Hindlimb muscle (tissue), 1 donor: ENCODE data around the gene TMEM259. TPM values are rescaled to one million over a fixed set of nuclear protein-coding genes. Genes with fewer than 3 reads are reported as not detected.

Experiments
- DNase-seq: peaks from one replicate; pipeline ENCODE4 v3.0.0-alpha.2; 2013
- polyA plus RNA-seq: library from polyadenylated mRNA; unstranded; fragments of 120-200 nt; gene quantifications from one replicate; pipeline ENCODE4 v1.2.1, GENCODE V29; 2013; ENCODE audit not compliant: insufficient read length

TMEM259 gene
- polyA plus RNA-seq, 1 donor: 94.8 TPM

DNA sequence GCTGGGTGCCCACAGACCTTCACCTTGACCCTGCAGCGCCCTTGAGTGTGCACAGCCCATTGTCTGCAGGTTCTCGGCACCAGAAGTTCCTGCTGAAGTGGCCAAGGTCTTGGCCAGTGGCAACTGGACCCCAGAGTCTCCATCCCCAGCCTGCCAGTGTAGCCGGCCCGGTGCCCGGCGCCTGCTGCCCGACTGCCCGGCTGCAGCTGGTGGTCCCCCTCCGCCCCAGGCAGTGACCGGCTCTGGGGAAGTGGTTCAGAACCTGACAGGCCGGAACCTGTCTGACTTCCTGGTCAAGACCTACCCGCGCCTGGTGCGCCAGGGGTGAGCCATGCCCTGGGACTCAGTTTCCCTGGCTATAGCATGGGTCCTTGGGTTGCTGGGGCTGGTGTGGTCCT is 34.1 kb upstream of the TMEM259 start:
- DNase-seq: no peak

DNA sequence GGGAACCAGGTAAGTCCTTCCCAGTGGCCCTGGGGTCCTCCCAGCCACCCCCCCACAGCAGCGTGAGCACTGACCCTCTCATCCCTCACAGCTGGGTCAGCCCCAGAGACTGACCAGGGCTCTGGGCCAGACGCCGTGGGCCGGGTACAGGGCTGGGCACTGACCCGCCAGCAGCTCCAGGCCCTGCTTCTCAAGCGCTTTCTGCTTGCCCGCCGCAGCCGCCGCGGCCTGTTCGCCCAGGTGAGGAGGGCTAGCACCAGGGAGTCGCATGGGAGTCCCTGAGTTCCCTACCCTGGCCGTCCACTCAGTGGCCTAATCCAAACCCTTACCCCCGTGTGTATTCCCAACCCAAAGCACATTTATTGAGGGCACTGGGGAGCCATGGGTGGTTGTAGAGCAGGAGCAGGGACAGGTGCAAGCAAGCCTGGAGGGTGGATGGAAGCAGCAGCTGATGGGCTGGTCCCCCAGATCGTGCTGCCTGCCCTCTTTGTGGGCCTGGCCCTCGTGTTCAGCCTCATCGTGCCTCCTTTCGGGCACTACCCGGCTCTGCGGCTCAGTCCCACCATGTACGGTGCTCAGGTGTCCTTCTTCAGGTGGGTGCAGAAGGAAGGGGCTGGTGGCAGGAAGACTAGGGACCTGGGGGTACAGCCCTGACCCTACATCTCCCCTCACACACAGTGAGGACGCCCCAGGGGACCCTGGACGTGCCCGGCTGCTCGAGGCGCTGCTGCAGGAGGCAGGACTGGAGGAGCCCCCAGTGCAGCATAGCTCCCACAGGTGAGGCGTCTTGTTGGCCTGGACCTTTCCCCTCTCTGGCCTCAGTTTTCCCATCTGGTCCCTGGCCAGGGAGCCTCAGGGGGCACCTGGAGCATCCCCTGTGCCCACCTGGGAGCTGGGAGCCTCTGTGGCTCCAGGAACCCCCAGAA is 33.4 kb upstream of the TMEM259 start:
- no peak for DNase-seq

DNA sequence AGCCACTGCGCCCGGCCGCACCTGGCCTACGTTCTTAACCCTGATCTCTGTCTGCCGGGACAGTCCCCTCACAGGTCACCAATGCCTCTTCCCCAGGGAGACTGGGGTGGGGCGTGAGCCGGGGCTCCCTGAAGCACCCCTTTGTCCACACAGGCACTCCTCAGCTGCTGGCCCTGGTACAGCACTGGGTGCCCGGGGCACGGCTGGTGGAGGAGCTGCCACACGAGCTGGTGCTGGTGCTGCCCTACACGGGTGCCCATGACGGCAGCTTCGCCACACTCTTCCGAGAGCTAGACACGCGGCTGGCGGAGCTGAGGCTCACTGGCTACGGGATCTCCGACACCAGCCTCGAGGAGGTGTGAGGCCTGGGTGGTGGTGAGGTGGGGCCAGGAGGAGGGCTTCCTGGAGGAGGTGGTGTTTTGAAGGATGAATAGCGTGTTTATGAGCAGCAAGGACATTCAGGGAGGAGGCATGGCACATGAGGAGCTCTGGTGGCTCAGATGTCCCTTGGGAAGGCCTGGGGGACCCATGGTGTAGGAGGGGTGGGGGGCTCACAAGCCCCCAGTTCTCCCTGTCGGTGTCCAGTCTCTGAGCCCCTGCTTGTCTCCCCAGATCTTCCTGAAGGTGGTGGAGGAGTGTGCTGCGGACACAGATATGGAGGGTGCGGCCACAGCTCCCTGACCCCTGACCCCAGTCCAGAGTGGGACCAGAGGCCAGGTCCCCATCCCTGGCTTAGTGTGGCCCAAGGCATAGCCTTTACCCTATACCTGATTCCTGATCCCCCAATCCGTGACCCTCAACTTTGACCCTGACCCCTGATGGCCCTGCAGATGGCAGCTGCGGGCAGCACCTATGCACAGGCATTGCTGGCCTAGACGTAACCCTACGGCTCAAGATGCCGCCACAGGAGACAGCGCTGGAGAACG is 32.5 kb upstream of the TMEM259 start:
- DNase-seq: no peak

DNA sequence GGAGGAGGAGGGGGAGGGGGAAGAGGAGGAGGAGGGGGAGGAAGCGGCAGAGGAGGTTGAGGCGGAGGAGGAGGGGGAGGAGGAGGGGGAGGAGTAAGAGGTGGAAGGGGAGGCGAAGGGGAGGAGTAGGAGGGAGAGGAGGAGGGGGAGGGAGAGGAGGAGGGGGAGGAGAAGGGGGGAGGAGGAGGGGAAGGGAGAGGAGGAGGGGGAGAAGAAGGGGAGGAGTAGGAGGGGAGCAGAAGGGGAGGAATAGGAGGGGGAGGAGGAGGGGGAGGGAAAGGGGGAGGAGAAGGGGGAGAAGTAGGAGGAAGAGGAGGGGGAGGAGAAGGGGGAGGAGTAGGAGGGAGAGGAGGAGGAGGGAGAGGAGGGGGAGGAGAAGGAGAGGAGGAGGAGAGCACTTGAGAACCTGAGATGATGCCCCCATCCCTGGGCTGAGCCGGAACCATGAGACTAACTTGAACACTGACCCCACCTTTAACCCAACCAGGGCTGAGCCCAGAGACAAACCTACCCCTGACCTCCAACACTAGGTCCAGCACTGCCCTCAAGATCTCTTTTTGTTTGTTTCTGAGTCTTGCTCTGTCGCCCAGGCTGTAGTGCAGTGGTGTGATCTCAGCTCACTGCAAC is 31.5 kb upstream of the TMEM259 start:
- no peak for DNase-seq

DNA sequence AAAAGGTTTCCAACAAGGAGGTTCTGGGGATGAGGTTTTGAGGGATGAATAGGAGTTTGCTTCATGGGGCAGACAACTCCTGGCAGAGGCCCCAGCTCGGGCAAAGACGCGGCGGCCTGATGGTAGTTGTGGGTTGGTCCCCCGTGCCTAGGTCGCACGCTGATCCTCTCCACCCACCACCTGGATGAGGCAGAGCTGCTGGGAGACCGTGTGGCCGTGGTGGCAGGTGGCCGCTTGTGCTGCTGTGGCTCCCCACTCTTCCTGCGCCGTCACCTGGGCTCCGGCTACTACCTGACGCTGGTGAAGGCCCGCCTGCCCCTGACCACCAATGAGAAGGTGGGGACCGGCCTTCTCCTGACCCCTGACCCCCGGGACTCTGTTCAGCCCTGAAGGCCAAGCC is 30.9 kb upstream of the TMEM259 start:
- DNase-seq: no peak

DNA sequence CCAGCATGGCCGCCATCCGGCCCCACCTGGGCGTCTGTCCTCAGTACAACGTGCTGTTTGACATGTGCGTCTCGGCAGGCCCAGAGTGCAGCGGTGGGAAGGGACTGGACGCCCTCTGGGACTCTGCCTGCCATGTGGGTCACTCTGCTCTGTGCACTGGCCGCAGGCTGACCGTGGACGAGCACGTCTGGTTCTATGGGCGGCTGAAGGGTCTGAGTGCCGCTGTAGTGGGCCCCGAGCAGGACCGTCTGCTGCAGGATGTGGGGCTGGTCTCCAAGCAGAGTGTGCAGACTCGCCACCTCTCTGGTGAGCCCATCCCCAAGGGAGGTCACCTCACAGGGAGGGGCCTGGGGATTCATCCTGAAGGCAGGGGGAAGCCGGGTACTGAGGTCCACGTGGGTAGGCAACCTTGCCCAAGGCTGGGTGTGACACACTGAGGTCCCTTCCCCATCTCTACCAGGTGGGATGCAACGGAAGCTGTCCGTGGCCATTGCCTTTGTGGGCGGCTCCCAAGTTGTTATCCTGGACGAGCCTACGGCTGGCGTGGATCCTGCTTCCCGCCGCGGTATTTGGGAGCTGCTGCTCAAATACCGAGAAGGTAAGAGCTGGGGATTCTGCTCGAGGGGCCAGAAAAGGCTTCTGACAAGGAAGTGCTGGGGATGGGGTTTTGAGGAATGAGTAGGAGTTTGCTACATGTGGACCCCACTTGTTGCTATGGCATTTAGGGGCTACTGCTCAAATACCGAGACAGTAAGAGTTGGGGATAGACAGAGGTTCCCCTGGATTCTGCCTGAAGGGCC is 30.3 kb upstream of the TMEM259 start:
- no peak for DNase-seq

DNA sequence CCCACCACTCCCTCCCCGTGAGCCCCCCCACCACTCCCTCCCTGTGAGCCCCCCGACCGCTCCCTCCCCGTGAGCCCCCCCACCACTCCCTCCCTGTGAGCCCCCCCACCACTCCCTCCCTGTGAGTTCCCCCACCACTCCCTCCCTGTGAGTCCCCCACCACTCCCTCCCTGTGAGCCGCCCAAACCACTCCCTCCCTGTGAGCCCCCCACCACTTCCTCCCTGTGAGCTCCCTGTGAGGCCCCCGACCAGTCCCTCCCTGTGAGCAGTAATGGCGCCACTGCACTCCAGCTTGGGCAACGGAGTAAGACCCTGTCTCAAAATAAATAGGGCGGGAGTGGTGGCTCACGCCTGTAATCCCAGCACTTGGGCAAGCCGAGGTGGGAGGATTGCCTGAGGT is 28.9 kb upstream of the TMEM259 start:
- DNase-seq: no peak

DNA sequence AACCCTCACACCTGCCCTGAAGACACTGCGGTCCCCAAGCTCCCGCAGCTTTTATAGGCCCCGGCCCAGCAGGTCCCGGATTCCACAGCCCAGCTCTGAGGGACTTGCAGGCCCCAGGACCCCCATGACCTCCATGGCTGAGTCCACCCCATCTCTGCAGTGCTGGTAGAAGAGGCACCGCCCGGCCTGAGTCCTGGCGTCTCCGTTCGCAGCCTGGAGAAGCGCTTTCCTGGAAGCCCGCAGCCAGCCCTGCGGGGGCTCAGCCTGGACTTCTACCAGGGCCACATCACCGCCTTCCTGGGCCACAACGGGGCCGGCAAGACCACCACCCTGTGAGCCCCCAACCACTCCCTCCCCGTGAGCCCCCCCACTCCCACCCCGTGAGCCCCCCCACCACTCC is 28.2 kb upstream of the TMEM259 start:
- no peak for DNase-seq

DNA sequence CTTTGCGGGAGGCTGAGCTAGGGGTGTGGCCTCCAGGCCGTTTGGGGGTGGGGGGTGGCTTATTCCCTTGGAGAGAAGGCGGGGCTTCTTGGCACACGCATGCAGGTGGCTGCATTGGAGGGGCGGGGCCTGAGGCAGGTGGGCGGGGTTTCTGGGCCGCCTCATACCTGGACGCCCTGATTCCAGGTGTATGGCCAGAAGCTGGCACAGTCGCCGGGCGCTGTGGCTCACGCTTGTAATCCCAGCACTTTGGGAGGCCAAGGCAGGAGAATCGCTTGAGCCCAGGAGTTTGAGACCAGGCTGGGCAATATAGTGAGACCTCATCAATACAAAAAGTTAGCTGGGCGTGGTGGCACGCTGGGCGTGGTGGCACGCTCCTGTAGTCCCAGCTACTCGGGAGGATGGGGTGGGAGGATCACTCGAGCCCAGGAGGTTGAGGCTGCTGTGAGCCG is 26.8 kb upstream of the TMEM259 start:
- no peak for DNase-seq

DNA sequence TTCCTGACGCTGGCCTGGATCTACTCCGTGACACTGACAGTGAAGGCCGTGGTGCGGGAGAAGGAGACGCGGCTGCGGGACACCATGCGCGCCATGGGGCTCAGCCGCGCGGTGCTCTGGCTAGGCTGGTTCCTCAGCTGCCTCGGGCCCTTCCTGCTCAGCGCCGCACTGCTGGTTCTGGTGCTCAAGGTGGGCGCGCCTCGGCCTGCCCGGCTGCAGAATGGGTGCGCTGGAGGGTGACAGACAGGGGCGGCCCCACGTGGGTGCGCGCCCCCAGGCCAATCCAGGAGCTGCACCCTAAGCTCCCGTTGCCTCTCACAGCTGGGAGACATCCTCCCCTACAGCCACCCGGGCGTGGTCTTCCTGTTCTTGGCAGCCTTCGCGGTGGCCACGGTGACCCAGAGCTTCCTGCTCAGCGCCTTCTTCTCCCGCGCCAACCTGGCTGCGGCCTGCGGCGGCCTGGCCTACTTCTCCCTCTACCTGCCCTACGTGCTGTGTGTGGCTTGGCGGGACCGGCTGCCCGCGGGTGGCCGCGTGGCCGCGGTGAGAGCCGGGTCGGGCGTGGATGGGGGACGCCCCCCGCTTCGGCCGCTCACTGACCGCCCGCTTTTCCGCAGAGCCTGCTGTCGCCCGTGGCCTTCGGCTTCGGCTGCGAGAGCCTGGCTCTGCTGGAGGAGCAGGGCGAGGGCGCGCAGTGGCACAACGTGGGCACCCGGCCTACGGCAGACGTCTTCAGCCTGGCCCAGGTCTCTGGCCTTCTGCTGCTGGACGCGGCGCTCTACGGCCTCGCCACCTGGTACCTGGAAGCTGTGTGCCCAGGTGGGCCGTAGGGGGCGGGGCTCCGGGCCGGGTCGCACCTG is 26.1 kb upstream of the TMEM259 start:
- DNase-seq: no peak

DNA sequence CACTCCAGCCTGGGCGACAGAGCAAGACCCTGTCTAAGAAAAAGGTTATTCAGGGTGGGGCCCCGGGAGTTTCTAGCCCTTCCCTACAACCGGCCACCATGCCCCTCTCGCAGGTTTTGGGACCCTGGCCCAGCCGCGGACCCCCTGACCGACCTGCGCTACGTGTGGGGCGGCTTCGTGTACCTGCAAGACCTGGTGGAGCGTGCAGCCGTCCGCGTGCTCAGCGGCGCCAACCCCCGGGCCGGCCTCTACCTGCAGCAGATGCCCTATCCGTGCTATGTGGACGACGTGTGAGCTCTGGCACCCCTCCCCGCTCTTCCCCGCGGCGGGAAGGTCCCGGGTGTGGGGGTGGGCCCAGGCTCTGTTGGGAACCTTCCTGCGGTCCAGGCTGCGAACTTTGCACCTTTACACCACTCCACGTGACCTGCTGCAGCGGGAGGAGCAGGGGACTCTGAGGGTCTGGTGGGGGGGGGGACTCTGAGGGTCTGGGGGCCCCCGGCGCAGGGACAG is 25.2 kb upstream of the TMEM259 start:
- no peak for DNase-seq

DNA sequence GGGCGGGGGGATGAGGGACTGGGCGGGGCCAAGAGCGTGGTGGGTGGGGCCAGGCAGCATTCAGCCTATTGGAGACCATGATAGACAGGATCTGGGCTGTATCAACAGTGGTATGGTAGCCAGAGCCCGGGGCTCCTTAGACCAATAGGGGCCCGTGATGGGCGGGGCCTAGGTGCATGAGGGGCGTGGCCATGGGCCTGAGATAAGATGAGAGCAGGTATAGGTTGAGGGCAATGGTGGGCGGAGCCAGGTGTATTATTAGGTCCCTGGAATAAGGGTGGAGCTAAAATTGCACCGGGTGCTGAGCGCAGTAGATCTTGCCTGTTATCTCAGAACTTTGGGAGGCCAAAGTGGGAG is 24.3 kb upstream of the TMEM259 start:
- DNase-seq: no peak

DNA sequence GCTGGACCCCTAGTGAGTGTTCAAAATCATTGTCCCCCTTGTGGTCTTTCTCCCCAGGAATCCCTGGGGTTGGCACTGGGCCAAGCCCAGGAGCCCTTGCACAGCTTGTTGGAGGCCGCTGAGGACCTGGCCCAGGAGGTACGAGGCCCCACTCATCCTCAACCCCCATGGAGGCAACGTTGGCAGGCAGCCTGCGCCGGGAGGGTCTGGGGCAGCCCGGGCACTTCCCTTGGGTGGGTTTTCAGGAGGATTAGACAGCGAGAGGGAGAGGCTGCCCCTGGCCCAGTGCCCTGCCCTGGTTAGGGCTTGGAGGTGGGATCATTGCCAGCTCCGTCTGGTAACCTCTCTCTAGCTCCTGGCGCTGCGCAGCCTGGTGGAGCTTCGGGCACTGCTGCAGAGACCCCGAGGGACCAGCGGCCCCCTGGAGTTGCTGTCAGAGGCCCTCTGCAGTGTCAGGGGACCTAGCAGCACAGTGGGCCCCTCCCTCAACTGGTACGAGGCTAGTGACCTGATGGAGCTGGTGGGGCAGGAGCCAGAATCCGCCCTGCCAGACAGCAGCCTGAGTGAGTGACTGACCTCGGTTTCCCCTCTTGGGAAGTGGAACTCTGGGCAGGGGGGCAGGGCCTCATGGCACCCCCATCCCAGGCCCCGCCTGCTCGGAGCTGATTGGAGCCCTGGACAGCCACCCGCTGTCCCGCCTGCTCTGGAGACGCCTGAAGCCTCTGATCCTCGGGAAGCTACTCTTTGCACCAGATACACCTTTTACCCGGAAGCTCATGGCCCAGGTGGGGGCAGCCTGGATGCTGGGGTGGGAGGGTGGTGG is 22.0 kb upstream of the TMEM259 start:
- no peak for DNase-seq

DNA sequence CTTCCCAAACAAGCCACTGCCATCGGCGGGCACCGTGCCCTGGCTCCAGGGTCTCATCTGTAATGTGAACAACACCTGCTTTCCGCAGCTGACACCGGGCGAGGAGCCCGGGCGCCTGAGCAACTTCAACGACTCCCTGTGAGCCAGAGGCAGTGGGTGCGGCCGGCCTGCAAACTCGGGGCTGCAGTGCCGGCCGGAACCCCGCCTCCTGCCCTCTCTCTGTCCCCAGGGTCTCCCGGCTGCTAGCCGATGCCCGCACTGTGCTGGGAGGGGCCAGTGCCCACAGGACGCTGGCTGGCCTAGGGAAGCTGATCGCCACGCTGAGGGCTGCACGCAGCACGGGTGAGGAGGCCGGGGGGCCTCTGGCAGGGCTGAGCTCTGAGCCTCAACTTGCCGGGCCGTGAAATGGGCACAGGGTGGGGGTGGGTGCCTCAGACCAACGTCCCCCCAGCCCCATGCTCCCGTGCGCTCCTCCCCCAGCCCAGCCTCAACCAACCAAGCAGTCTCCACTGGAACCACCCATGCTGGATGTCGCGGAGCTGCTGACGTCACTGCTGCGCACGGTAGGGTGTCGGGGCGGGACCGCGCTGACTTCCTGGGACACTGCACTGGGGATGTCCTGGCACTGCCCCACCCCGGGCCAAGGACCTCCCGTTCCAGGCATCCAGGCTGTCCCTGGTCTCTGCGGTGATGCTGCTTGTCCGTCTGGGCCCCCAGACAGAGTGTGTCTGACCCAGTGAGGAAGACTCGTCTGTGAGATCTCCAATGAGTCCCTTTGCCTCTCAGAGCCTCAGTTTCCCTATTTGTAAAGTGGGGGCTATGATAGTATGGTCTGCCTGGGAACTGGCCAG is 21.1 kb upstream of the TMEM259 start:
- peak; percentile 70 for DNase-seq

DNA sequence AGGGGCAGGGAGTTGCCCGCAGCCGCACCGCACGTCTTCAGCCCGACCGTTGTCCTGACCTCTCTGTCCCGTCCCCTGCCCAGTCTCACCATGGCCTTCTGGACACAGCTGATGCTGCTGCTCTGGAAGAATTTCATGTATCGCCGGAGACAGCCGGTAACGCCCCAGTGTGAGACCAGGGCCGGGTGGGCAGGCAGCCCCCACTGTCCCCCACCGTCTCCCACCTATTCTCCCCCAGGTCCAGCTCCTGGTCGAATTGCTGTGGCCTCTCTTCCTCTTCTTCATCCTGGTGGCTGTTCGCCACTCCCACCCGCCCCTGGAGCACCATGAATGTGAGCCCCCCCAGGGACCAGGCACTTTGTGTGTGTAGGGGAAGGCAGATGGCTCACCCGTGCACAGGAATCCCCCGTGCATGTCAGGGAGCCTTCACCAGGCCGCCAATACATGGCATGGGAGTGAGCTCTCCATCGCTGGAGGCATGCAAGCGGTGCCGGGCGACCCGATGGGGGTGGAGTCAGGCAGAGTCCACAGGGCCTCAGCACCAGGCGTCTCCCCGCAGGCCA is 20.4 kb upstream of the TMEM259 start:
- DNase-seq: no peak

DNA sequence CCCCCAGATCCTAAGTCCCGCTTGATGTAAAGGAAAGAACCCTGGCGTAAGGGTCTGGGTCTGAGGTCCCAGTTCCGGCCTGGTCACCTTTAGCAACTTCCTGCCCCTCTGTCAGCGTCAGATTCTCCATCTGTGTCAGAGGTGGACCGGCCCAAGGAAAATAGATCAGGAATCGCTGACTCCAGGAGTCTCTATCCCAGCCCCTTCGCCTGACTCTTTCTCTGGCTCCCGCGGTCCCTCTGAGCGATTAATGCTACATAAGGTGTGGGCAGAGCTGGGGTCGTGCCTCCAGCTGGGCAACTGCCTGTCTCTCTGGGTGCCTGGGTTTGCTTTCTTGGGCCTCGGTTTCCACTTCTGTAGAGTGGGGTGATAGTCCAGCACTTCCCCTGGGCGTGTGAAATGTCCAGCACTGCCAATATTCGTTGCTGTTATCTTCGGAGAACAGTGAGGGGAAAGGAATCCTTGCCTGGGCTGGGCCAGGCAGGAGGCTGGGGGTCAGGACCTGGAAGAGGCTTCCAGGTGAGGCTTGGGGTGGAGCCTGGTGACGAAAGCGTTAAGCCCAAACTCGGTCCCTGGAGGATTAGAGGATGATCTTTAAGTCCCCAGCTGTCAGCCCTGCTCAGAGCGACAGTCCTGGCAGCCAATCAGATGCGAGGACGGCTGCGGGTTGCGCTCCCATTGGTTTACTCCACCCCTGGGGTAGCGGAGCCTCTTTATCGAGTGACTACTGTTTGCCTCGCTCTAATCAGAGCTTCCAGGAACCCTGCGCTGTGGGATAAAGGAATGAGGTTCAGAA is 19.8 kb upstream of the TMEM259 start:
- peak; percentile 84 for DNase-seq

DNA sequence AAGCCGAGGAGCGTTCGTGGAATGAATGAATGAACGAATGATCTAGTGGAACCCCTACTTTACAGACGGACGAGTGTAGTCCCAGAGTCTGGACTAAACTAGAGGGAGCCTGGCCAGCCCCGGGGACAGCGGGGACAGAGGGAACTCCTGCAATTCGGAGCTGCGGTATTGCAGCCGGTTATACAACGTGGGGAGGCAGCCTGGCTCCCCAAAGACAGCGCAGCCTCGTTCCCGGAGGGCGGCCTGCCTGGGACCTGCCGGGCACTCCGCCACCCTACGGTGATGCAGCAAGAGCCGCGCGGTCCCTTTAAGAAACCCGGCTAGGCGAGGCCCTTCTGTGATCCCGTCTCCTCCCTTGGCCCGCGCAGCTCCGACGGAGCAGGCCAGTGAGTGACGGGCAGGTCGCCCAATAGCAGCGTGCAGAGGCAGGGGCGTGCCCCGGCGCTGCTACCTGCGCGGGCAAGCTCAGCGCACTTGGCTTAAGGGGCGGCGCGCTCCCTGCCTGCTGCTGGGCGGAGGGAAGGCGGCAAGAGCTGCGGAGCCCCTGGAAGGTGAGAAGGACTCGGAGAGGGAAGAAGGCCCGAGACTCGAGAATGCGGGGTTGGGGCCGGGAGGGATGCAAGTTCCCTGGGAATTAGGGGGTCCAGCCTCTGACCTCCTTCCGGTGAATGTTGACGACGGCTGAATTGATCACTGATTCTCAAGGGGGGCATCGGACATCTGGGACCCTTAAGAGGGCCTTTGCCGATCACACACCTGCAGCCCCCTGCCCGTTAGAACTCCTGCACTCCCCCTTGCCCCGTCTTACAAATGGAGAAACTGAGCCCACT is 18.9 kb upstream of the TMEM259 start, which contains the start of gene ABCA7:
ABCA7 (plus strand) TSS at position 462 of the 830 bp plus-strand sequence. CDS start 1,255 bp downstream, outside the sequence.
- DNase-seq: peak; percentile 94
